ENCODE measurements around the gene ITPKB. TPM values are rescaled to one million over a fixed set of nuclear protein-coding genes. Genes with fewer than 3 reads are reported as not detected.
"Not testable (repeated sequence)": the region's sequence is repeated elsewhere in the genome, so short reads cannot be mapped to it uniquely, and the experiment has no call there.

The ITPKB gene
- total RNA-seq, 2 donors from 2014 or later, result 22.4 to 28.3 TPM

DNA sequence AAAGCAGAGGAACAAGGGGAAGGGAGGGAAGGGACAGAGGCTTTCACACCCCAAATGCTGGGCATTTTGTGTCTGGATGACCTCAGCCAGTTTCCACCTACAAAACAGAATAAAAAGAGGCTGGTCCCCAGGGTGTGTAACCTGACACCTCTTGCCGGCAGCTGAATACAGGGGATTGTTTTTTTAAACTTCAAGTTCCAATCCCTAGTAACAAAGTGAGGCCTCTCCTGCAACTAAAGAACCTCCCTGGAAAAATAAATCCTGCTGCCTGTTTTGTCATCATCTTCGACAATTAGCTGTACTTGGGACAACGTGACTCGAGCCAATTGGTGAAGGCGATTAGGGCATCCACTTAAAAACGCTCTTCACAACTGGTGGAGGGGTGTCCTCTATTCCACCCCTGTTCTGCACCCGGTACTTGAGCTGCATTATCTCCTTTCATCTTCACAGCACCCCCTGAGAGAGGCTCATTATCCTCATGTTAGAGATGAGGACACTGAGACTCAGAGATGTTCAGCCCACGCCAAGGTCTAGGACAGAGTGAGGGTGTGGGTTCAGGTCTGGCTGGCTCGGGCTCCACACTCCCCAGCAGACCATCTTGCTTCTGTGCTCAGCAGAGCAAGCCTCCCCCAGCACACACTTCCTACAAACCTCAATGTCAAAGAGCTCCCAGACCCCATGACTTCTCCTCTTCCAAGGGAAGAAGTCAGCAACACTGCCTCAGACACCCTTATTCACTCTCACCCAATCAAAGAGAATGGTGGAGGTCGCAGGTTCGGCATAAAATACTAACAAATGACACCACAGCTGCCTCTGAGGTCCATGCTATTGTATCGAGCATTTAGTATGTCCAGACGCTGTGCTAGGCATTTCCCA lies 15.2 kb downstream of the ITPKB start:
- H3K27ac Mint-ChIP-seq, result peak overlapping the region; percentile 77
- peak overlapping the region; percentile 34 for H3K27ac ChIP-seq (ENCODE audit: low read depth, low read length)
- peak overlapping the region; percentile 33 for H3K4me3 Mint-ChIP-seq
- H3K9me3 ChIP-seq (ENCODE audit: control insufficient read depth, low read length), result no peaks in the 10 kb centered on the region
- H3K4me1 Mint-ChIP-seq, result peaks cover 48% of the 10 kb centered on the region
- WGBS, 2 experiments (ENCODE audit: insufficient coverage in 1 of 2, insufficient read length in 1 of 2), result 42 to 47% methylated on average over 10 to 13 of the region's 13 CpGs
- H3K36me3 ChIP-seq (ENCODE audit: control insufficient read depth, insufficient read depth, low read length), result peaks cover 35% of the 10 kb centered on the region
- peak; percentile 84 for DNase-seq
- H3K4me1 ChIP-seq (ENCODE audit: control insufficient read depth, insufficient read depth, low read length), result peaks cover 17% of the 10 kb centered on the region
- H3K36me3 Mint-ChIP-seq (ENCODE audit: low read depth), result peaks cover 39% of the 10 kb centered on the region
- no peaks in the 10 kb centered on the region for H3K27me3 ChIP-seq (ENCODE audit: control insufficient read depth, insufficient read depth, low read length, poor library complexity, severe bottlenecking)
- no peaks in the 10 kb centered on the region for H3K27me3 Mint-ChIP-seq (ENCODE audit: insufficient read depth)
- H3K4me3 ChIP-seq (ENCODE audit: low read length), result peak overlapping the region; percentile 43
- H3K9me3 Mint-ChIP-seq, result no peaks in the 10 kb centered on the region
- TF ChIP-seq, protein P1, sequence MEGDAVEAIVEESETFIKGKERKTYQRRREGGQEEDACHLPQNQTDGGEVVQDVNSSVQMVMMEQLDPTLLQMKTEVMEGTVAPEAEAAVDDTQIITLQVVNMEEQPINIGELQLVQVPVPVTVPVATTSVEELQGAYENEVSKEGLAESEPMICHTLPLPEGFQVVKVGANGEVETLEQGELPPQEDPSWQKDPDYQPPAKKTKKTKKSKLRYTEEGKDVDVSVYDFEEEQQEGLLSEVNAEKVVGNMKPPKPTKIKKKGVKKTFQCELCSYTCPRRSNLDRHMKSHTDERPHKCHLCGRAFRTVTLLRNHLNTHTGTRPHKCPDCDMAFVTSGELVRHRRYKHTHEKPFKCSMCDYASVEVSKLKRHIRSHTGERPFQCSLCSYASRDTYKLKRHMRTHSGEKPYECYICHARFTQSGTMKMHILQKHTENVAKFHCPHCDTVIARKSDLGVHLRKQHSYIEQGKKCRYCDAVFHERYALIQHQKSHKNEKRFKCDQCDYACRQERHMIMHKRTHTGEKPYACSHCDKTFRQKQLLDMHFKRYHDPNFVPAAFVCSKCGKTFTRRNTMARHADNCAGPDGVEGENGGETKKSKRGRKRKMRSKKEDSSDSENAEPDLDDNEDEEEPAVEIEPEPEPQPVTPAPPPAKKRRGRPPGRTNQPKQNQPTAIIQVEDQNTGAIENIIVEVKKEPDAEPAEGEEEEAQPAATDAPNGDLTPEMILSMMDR (conservative IDR thresholded peaks at IDR 0.05), result no peak
- H3K9ac ChIP-seq (ENCODE audit: extremely low read depth, low read length, poor library complexity, severe bottlenecking), result no peak overlapping the region

DNA sequence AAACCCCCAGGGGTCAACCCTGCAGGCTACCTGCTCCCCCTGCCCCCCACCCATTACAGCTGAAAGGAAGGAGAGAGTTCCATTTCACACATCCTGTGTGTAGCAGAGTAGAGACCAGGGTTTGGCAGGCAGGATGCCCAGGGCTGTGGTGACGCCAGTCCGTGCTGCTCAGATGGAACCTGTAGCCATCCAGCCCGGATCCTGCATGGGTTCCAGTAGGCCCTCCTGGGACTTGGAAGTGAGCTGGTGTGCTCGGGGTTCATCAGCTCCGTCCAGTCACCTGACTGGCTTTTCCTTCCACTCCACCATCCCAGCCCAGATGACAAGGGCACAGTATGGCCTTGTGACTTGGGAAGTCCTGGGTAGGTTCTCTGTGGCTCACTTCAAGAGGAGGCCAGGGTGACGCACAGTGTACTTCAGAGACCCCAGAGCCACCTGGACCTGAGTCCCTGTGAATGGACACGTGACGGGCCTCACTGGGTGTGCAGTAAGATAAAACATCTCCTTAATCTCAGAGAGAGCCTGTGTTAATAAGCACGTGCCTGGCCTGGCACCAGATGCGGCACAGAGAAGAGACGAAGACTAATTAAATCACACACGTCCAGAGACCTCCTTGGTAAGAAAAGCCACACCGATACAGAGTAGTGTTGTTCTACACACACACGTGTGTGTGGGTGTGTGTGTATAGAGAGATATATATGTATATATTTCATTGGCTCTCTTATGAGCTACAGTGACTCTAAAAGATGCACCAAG lies 16.0 kb downstream of the ITPKB start:
- Mint-ChIP-seq H3K4me3 (no peak overlapping the region), H3K27ac (peak overlapping the region; percentile 36), H3K36me3 (ENCODE audit: low read depth) (peaks cover 38% of the 10 kb centered on the region), H3K9me3 (no peaks in the 10 kb centered on the region), H3K4me1 (peaks cover 40% of the 10 kb centered on the region), H3K27me3 (ENCODE audit: insufficient read depth) (no peaks in the 10 kb centered on the region)
- Histone ChIP-seq H3K27ac (ENCODE audit: low read depth, low read length) (peak overlapping the region; percentile 34), H3K27me3 (ENCODE audit: control insufficient read depth, insufficient read depth, low read length, poor library complexity, severe bottlenecking) (no peaks in the 10 kb centered on the region), H3K9ac (ENCODE audit: extremely low read depth, low read length, poor library complexity, severe bottlenecking) (no peak overlapping the region), H3K4me1 (ENCODE audit: control insufficient read depth, insufficient read depth, low read length) (peaks cover 17% of the 10 kb centered on the region), H3K4me3 (ENCODE audit: low read length) (peak overlapping the region; percentile 43), H3K9me3 (ENCODE audit: control insufficient read depth, low read length) (no peaks in the 10 kb centered on the region), H3K36me3 (ENCODE audit: control insufficient read depth, insufficient read depth, low read length) (peaks cover 33% of the 10 kb centered on the region)
- TF ChIP-seq, protein P1 (conservative IDR thresholded peaks at IDR 0.05), result no peak
- peak; percentile 42 for DNase-seq
- 84 to 87% methylated on average over 7 to 14 of the region's 14 CpGs for WGBS, 2 experiments (ENCODE audit: insufficient coverage in 1 of 2, insufficient read length in 1 of 2)

DNA sequence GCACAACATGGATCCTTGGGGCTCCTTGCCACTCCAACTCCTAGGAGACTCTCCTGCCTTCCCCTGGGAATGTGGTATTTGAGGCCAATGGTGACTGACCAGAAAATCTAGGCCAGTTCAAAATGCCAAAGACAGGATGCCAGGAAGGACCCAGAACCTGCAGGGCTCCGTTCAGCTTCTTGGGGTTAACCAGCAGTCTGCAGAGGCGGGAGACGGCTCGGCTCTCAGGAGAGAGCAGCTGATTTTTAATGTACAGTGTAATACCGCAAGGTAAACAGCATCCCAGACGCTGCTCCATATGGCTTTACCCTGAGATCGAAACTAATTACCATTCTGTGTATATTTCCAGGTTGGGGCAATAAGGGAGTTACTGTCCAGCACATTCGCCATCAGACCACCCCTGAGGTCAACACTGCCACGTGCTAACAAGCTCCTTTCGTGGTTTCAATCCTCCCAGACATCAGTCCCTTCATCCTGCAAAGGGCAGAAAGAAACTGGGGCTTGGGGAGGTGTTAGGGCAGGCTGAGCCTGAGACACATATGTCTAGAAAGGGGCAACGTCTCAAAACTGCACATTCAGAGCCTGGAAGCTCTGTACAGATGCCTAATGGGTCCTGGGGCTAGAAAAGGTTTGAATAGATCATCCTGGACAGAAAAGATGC lies 16.7 kb downstream of the ITPKB start:
- no peak overlapping the region for H3K27ac Mint-ChIP-seq
- 93 to 95% methylated on average over 9 to 11 of the region's 11 CpGs for WGBS, 2 experiments (ENCODE audit: insufficient coverage in 1 of 2, insufficient read length in 1 of 2)

DNA sequence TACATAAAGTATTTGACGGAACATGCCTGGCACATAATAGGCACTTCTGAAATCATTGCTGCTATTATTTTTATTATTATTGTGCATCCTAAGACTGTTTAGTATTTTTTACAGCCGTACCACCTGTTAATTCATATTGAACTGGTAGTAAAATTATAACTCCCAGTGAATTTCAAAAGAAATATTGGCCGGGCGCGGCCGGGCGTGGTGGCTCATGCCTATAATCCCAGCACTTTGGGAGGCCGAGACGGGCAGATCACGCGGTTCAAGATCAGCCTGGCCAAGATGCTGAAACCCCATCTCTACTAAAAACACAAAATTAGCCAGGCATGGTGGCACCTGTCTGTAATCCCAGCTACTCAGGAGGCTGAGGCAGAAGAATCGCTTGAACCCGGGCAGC lies 18.5 kb downstream of the ITPKB start:
- H3K9me3 Mint-ChIP-seq; H3K27ac ChIP-seq (ENCODE audit: low read depth, low read length); DNase-seq; H3K27ac Mint-ChIP-seq; H3K9ac ChIP-seq (ENCODE audit: extremely low read depth, low read length, poor library complexity, severe bottlenecking); H3K27me3 Mint-ChIP-seq (ENCODE audit: insufficient read depth); H3K4me3 Mint-ChIP-seq; H3K27me3 ChIP-seq (ENCODE audit: control insufficient read depth, insufficient read depth, low read length, poor library complexity, severe bottlenecking); H3K9me3 ChIP-seq (ENCODE audit: control insufficient read depth, low read length); H3K4me3 ChIP-seq (ENCODE audit: low read length): not testable (repeated sequence)
- Histone ChIP-seq H3K4me1 (ENCODE audit: control insufficient read depth, insufficient read depth, low read length) (peaks cover 17% of the 10 kb centered on the region), H3K36me3 (ENCODE audit: control insufficient read depth, insufficient read depth, low read length) (peaks cover 22% of the 10 kb centered on the region)
- H3K4me1 Mint-ChIP-seq, result peaks cover 31% of the 10 kb centered on the region
- peaks cover 34% of the 10 kb centered on the region for H3K36me3 Mint-ChIP-seq (ENCODE audit: low read depth)
- WGBS, 2 experiments (ENCODE audit: insufficient coverage in 1 of 2, insufficient read length in 1 of 2), result 95 to 100% methylated on average over 2 to 13 of the region's 13 CpGs

More for the DNA sequence above, 16.7 kb downstream of the ITPKB start:
- no peak overlapping the region for H3K4me3 Mint-ChIP-seq
- no peak overlapping the region for H3K9ac ChIP-seq (ENCODE audit: extremely low read depth, low read length, poor library complexity, severe bottlenecking)
- DNase-seq, result peak; percentile 24
- H3K9me3 ChIP-seq (ENCODE audit: control insufficient read depth, low read length), result no peaks in the 10 kb centered on the region
- peaks cover 32% of the 10 kb centered on the region for H3K36me3 ChIP-seq (ENCODE audit: control insufficient read depth, insufficient read depth, low read length)
- peaks cover 17% of the 10 kb centered on the region for H3K4me1 ChIP-seq (ENCODE audit: control insufficient read depth, insufficient read depth, low read length)
- TF ChIP-seq, protein P1 (conservative IDR thresholded peaks at IDR 0.05), result no peak
- H3K4me3 ChIP-seq (ENCODE audit: low read length), result no peak overlapping the region
- H3K27ac ChIP-seq (ENCODE audit: low read depth, low read length), result no peak overlapping the region
- H3K27me3 ChIP-seq (ENCODE audit: control insufficient read depth, insufficient read depth, low read length, poor library complexity, severe bottlenecking), result no peaks in the 10 kb centered on the region
- H3K4me1 Mint-ChIP-seq, result peaks cover 35% of the 10 kb centered on the region
- H3K36me3 Mint-ChIP-seq (ENCODE audit: low read depth), result peaks cover 41% of the 10 kb centered on the region
- H3K9me3 Mint-ChIP-seq, result no peaks in the 10 kb centered on the region
- no peaks in the 10 kb centered on the region for H3K27me3 Mint-ChIP-seq (ENCODE audit: insufficient read depth)
